SK-N-MC (cell line): ENCODE results near the gene RAB13.

ENCODE experiments used
- EZH2 ChIP-seq: fragments of 200-600 bp; sonication (generic); IDR thresholded peaks from one replicate; pipeline ENCODE4 v1.6.1; 2017; ENCODE audit warnings: antibody characterized with exemption
- POLR2AphosphoS5 ChIP-seq: IDR thresholded peaks from 2 replicates; pipeline ENCODE4 v1.6.1; 2012; ENCODE audit warnings: mild to moderate bottlenecking, low read depth, low read length, borderline replicate concordance

DNA sequence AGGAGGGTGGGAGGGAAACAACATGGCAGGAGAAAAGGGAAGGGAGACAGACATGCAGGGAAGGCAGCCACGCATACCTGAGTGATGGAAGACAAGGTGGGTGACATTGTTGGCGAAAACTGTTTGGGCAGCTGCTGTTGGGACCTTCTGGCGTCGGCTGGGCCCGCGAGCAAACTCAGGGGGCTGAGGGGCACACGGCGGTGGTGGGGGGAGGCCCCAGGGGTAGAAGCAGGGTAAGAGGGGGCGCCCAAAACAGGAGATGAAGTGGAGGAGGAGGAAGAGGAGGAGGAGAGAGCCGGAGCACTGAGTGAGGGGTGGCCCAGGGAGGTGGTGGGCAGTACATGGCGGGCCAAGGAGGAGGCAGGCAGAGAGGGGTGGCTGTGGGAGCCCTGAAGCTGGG lies 35.0 kb downstream of the RAB13 start:
- no peak for TF ChIP-seq EZH2
- TF ChIP-seq POLR2AphosphoS5: no peak
